Ishikawa (cell line): ENCODE results near the gene TSPAN18.

Experiments
- CEBPB ChIP-seq: IDR thresholded peaks from 2 replicates; pipeline ENCODE4 v1.6.1; 2012
- CREB1 ChIP-seq: IDR thresholded peaks from 2 replicates; pipeline ENCODE4 v1.6.1; 2012; ENCODE audit warnings: low read depth
- EGR1 ChIP-seq: IDR thresholded peaks from 2 replicates; pipeline ENCODE4 v1.6.1; 2012
- EP300 ChIP-seq: IDR thresholded peaks from 2 replicates; pipeline ENCODE4 v1.6.1; 2012; ENCODE audit warnings: borderline replicate concordance
- FOXM1 ChIP-seq: IDR thresholded peaks from 2 replicates; pipeline ENCODE4 v1.6.1; 2012; ENCODE audit warnings: low read depth, borderline replicate concordance
- MAX ChIP-seq: IDR thresholded peaks from 2 replicates; pipeline ENCODE4 v1.6.1; 2012
- NFIC ChIP-seq: IDR thresholded peaks from 2 replicates; pipeline ENCODE4 v1.6.1; 2012
- RAD21 ChIP-seq: IDR thresholded peaks from 2 replicates; pipeline ENCODE4 v1.6.1; 2012; ENCODE audit warnings: low read depth
- REST ChIP-seq: IDR thresholded peaks from 2 replicates; pipeline ENCODE4 v1.6.1; 2012; ENCODE audit warnings: low read depth, mild to moderate bottlenecking
- TAF1 ChIP-seq: IDR thresholded peaks from 2 replicates; pipeline ENCODE4 v1.6.1; 2012; ENCODE audit warnings: low read depth, mild to moderate bottlenecking
- TCF12 ChIP-seq: IDR thresholded peaks from 2 replicates; pipeline ENCODE4 v1.6.1; 2012; ENCODE audit warnings: low read depth
- TEAD4 ChIP-seq: IDR thresholded peaks from 2 replicates; pipeline ENCODE4 v1.6.1; 2012
- USF1 ChIP-seq: IDR thresholded peaks from 2 replicates; pipeline ENCODE4 v1.6.1; 2012
- YY1 ChIP-seq: IDR thresholded peaks from 2 replicates; pipeline ENCODE4 v1.6.1; 2012; ENCODE audit warnings: low read depth
- ZBTB7A ChIP-seq: IDR thresholded peaks from 2 replicates; pipeline ENCODE4 v1.6.1; 2012; ENCODE audit warnings: low read depth

TSPAN18 gene

GRCh38 chr11:44964526-44965209, 237.9 kb downstream of the TSPAN18 start:
- no peak for TF ChIP-seq REST
- no peak for TF ChIP-seq YY1
- TF ChIP-seq TAF1, result no peak
- TF ChIP-seq EGR1, result no peak
- TF ChIP-seq TCF12, result no peak
- TF ChIP-seq USF1, result no peak
- no peak for TF ChIP-seq ZBTB7A
- no peak for TF ChIP-seq MAX
- TF ChIP-seq CEBPB, result no peak
- no peak for TF ChIP-seq RAD21
- no peak for TF ChIP-seq FOXM1
- no peak for TF ChIP-seq EP300
- no peak for TF ChIP-seq NFIC
- TF ChIP-seq TEAD4, result no peak
- no peak for TF ChIP-seq CREB1

DNA sequence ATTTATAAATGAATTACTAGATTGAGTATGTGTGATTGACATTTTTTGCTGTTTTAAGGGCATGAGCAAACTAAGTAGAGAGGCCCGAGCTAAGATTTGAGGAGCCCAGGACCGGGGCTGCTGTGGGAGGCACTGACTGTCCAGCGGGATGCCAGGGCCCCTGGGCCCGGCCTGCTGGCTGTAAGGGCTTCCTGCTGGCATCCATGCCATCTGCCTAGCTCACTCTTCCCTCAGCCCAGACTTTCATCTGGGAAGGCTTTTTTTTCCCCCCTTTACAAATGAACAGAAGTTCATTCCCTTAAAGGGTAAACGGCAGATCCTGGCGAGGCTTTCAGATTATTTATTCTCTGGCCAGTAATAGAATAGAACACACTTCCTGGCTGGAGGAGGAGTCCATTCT, 239.9 kb downstream of the TSPAN18 start:
- TF ChIP-seq TEAD4, result no peak
- TF ChIP-seq FOXM1, result no peak
- no peak for TF ChIP-seq TCF12
- no peak for TF ChIP-seq REST
- TF ChIP-seq YY1, result no peak
- no peak for TF ChIP-seq ZBTB7A
- no peak for TF ChIP-seq CEBPB

DNA sequence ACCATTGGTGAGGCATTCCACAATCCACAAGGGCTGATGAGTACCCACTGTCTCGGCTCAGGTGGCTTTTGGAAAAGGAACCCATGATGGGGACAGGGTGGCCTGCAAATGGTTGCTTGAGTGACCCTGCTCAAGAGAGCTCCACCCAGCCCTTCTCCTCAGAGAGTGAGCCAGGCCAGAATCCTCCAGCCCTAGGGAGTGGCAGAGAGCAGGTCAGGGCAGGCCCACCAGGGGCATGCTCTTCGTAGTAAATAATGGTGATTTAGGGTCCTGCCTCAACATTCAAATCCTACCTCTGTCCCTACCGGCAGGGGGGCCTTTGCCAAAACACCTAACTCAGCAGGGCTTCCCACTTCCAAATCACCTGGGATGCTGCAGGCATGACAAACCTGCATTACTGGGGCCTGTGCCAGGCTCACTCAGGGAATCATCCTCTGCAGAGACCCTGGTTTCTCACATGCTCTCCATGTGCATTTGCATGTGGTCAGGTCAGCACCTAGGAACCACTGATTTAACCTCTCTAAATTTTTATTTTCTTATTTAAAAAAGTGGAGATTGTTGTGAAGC, 241.3 kb downstream of the TSPAN18 start:
- TF ChIP-seq CEBPB (no peak), FOXM1 (no peak), TEAD4 (no peak), RAD21 (no peak), NFIC (no peak), EGR1 (no peak), USF1 (no peak), ZBTB7A (no peak), TAF1 (no peak), YY1 (no peak), REST (no peak), TCF12 (no peak), MAX (no peak), CREB1 (no peak)

- TF ChIP-seq RAD21, result no peak
- TF ChIP-seq CEBPB, result no peak
- no peak for TF ChIP-seq FOXM1
- no peak for TF ChIP-seq TEAD4
- no peak for TF ChIP-seq NFIC
- no peak for TF ChIP-seq EP300
Measured at GRCh38 chr11:44968510-44968909, 241.7 kb downstream of the TSPAN18 start.
